ENCODE measurements around the gene KRTAP5-6.

- TF ChIP-seq CTCF (IDR thresholded peaks at IDR 0.05) = no peak
- no peak for TF ChIP-seq ZFX (IDR thresholded peaks at IDR 0.05; ENCODE audit: borderline replicate concordance)
Measured at GRCh38 chr11:1727861-1728260, 30.9 kb downstream of the KRTAP5-6 start.

Measured in 22Rv1 (cell line).